A549 (cell line): ENCODE data around the gene FAAH2. TPM values are rescaled to one million over a fixed set of nuclear protein-coding genes. Genes with fewer than 3 reads are reported as not detected.

Experiments
- ATAC-seq, 2 experiments: fragments of 200-7000 bp in 1 of 2; fragments of >200 bp in 1 of 2; cut with Nextera tagmentation in 1 of 2; cut with Tn5 transposase in 1 of 2; 3 replicates each; pipeline versions ENCODE4 v1.8.0 to v1.9.1; 2018 to 2020; ENCODE audit warnings: mild to moderate bottlenecking in 1 of 2, moderate library complexity in 1 of 2
- CTCF ChIA-PET: fragments of 300-600 bp; sonication (Branson Sonifier 250); formaldehyde crosslinking; extraction: SDS; loops from one replicate; lab custom pipeline; 2021; ENCODE audit warnings: antibody characterized with exemption, inconsistent platforms; lab: Yijun Ruan, JAX
- POLR2A ChIA-PET: fragments of 350-600 bp; formaldehyde crosslinking; extraction: SDS; loops from one replicate; lab custom pipeline; 2021; ENCODE audit warnings: antibody characterized with exemption, inconsistent platforms; lab: Yijun Ruan, JAX
- DNase-seq, 2 experiments: peaks; one replicate each; pipeline versions ENCODE4 v3.0.0 to v3.0.0-alpha.2; 2011 to 2016; ENCODE audit warnings: low read depth in 1 of 2, low spot score in 1 of 2
- FAIRE-seq: peaks from 2 replicates; lab custom pipeline; 2011; peaks lifted over from hg19 to GRCh38; lab: Jason Lieb, UNC
- H3K27ac ChIP-seq, 2 experiments: fragments of >200 bp; sonication (Bioruptor Twin); formaldehyde crosslinking; 3 replicates each; pipeline ENCODE4 v1.5.1; 2016 to 2017
- H3K4me1 ChIP-seq: fragments of >200 bp; sonication (Bioruptor Twin); formaldehyde crosslinking; 3 replicates; pipeline ENCODE4 v1.6.1; 2016
- H3K4me2 ChIP-seq: fragments of >200 bp; sonication (Bioruptor Twin); formaldehyde crosslinking; 3 replicates; pipeline ENCODE4 v1.6.1; 2016
- H3K4me3 ChIP-seq: fragments of >200 bp; sonication (Bioruptor Twin); formaldehyde crosslinking; 3 replicates; pipeline ENCODE4 v1.5.1; 2016
- H3K9me3 ChIP-seq: fragments of >200 bp; sonication (Bioruptor Twin); formaldehyde crosslinking; 3 replicates; pipeline ENCODE4 v1.6.1; 2016
- CBX2 ChIP-seq: fragments of 200-600 bp; sonication (generic); IDR thresholded peaks from 2 replicates; pipeline ENCODE4 v1.6.1; 2016; ENCODE audit warnings: low read depth, mild to moderate bottlenecking, borderline replicate concordance
- CEBPB ChIP-seq, 2 experiments: fragments of >200 bp in 1 of 2; sonication (Bioruptor Twin) in 1 of 2; formaldehyde crosslinking in 1 of 2; IDR thresholded peaks; 2 replicates each; pipeline ENCODE4 v1.6.1; 2012 to 2016
- CHD4 ChIP-seq: fragments of 200-600 bp; sonication (generic); IDR thresholded peaks from 2 replicates; pipeline ENCODE4 v1.6.1; 2016; ENCODE audit warnings: antibody characterized with exemption, mild to moderate bottlenecking, borderline replicate concordance
- EHMT2 ChIP-seq: fragments of 200-600 bp; sonication (generic); IDR thresholded peaks from 2 replicates; pipeline ENCODE4 v1.6.1; 2016; ENCODE audit warnings: antibody characterized with exemption, low read depth, mild to moderate bottlenecking, moderate library complexity
- FOSB ChIP-seq: fragments of 250-450 bp; sonication (Bioruptor Pico); IDR thresholded peaks from 2 replicates; pipeline ENCODE4 v1.5.0; 2020; ENCODE audit warnings: mild to moderate bottlenecking, moderate library complexity
- GATA3 ChIP-seq: IDR thresholded peaks from 2 replicates; pipeline ENCODE4 v1.6.1; 2012; ENCODE audit warnings: borderline replicate concordance
- JUNB ChIP-seq: fragments of >200 bp; sonication (Bioruptor Twin); formaldehyde crosslinking; IDR thresholded peaks from 2 replicates; pipeline ENCODE4 v1.6.1; 2016
- KDM1A ChIP-seq: fragments of 200-600 bp; sonication (generic); IDR thresholded peaks from 2 replicates; pipeline ENCODE4 v1.6.1; 2016; ENCODE audit warnings: low read depth, mild to moderate bottlenecking
- KDM5A ChIP-seq: fragments of 200-600 bp; sonication (generic); IDR thresholded peaks from 2 replicates; pipeline ENCODE4 v1.6.1; 2016; ENCODE audit warnings: antibody characterized with exemption, mild to moderate bottlenecking
- NFE2L2 ChIP-seq: fragments of 150-350 bp; conservative IDR thresholded peaks from 2 replicates; pipeline ENCODE4 v1.6.1; 2014; ENCODE audit warnings: low read length
- POLR2AphosphoS2 ChIP-seq: conservative IDR thresholded peaks from 2 replicates; pipeline ENCODE4 v1.6.1; 2012; ENCODE audit warnings: low read length, improper control_type of control experiment, inconsistent platforms
- RFX5 ChIP-seq: fragments of 450-650 bp; IDR thresholded peaks from 2 replicates; pipeline ENCODE4 v1.7.1; 2014; ENCODE audit warnings: antibody characterized with exemption, mild to moderate bottlenecking, moderate library complexity
- SREBF2 ChIP-seq: fragments of 450-650 bp; IDR thresholded peaks from 2 replicates; pipeline ENCODE4 v1.6.1; 2014; ENCODE audit warnings: mild to moderate bottlenecking, moderate library complexity
- TFCP2L1 ChIP-seq: fragments of 250-450 bp; sonication (Bioruptor Pico); IDR thresholded peaks from 2 replicates; pipeline ENCODE4 v1.5.0; 2021; ENCODE audit warnings: mild to moderate bottlenecking
- ZFP36 ChIP-seq: fragments of 450-650 bp; IDR thresholded peaks from 2 replicates; pipeline ENCODE4 v1.6.1; 2014; ENCODE audit warnings: borderline replicate concordance; ENCODE audit not compliant: partially characterized antibody
- ZNF302 ChIP-seq: fragments of 250-450 bp; sonication (Bioruptor Pico); IDR thresholded peaks from 2 replicates; pipeline ENCODE4 v1.9.0; 2021; ENCODE audit warnings: inconsistent platforms, mild to moderate bottlenecking, moderate library complexity
- WGBS: methylation state at CpG from one replicate; pipeline ENCODE4 v1.1.6; 2017; ENCODE audit errors: missing lambda C conversion rate; 5-methylcytosine and 5-hydroxymethylcytosine counted together
- polyA plus RNA-seq, 4 experiments: library from polyadenylated mRNA; depleted of rRNA in 3 of 4; stranded (reverse); fragments of >200 nt; fragmentation: RNase III in 1 of 4; extraction: RNeasy Plus Mini Kit Qiagen cat#74134 plus additional on column Dnase treatment in 1 of 4; gene quantifications; 2 replicates in 3 of 4; 3 replicates in 1 of 4; pipeline ENCODE4 v1.2.3, GENCODE V29; 2011 to 2017
- TF ChIP-seq, protein P1 (sequence below): fragments of 250-450 bp; sonication (Bioruptor Pico); IDR thresholded peaks from 2 replicates; pipeline ENCODE4 v1.5.0; 2020; ENCODE audit warnings: low read depth, mild to moderate bottlenecking, moderate library complexity
- TF ChIP-seq, protein P2 (sequence below): fragments of >200 bp; sonication (Bioruptor Twin); formaldehyde crosslinking; IDR thresholded peaks from 3 replicates; pipeline ENCODE4 v1.6.1; 2016
- TF ChIP-seq, protein P3 (sequence below): IDR thresholded peaks from 2 replicates; pipeline ENCODE4 v1.6.1; 2012; ENCODE audit warnings: low read depth, borderline replicate concordance
- TF ChIP-seq, protein P4 (sequence below): fragments of 200-600 bp; sonication (generic); IDR thresholded peaks from 2 replicates; pipeline ENCODE4 v1.6.1; 2016; ENCODE audit warnings: antibody characterized with exemption, mild to moderate bottlenecking, moderate library complexity
- TF ChIP-seq, protein P5 (sequence below): IDR thresholded peaks from 2 replicates; pipeline ENCODE4 v1.6.1; 2012

The FAAH2 gene
- polyA plus RNA-seq, 2 of the 4 experiments (the other 2 are of a cell fraction), result 0.09 to 0.52 TPM

DNA sequence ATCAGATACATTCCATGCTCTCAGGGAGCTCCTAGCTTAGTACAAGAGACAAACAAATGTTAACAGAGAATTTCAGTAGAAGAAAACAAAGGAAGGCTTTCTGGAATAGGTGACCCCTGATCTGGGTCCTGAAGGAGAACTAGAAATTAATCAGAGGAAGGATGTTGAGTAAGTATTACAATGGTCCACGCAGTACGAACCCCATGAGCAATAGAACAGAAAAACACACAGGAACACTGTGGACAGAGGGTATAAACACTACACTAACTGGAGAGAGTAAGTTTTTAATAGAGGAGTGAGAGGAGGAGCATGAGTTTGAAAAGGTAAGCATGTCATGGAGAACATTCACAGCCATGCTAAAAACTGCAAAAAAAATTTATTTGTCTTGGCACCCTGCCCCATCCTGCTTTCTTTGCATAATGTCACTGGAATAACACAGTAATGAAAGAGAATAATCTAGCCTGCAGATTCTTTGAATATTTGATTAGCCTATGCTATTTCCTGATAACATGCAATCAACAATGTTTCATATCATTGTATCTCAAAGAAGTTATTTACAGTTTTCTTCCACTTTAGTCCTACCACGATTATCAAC lies 165.0 kb downstream of the FAAH2 start:
- ATAC-seq, result no peak
- H3K4me2 ChIP-seq, result no peak overlapping the region
- no peaks in the 10 kb centered on the region for H3K9me3 ChIP-seq
- ChIA-PET CTCF (no interaction called here), POLR2A (no interaction called here)
- H3K4me1 ChIP-seq, result no peaks in the 10 kb centered on the region
- no peak for TF ChIP-seq POLR2AphosphoS2
- TF ChIP-seq, protein P1, sequence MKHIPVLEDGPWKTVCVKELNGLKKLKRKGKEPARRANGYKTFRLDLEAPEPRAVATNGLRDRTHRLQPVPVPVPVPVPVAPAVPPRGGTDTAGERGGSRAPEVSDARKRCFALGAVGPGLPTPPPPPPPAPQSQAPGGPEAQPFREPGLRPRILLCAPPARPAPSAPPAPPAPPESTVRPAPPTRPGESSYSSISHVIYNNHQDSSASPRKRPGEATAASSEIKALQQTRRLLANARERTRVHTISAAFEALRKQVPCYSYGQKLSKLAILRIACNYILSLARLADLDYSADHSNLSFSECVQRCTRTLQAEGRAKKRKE (CRISPR knock-in tag), result no peak
- 0% methylated on average over 3 of the region's 3 CpGs for WGBS
- H3K4me3 ChIP-seq, result no peak overlapping the region
- FAIRE-seq, result no peak
- H3K27ac ChIP-seq, result no peak overlapping the region
- no peak for DNase-seq

DNA sequence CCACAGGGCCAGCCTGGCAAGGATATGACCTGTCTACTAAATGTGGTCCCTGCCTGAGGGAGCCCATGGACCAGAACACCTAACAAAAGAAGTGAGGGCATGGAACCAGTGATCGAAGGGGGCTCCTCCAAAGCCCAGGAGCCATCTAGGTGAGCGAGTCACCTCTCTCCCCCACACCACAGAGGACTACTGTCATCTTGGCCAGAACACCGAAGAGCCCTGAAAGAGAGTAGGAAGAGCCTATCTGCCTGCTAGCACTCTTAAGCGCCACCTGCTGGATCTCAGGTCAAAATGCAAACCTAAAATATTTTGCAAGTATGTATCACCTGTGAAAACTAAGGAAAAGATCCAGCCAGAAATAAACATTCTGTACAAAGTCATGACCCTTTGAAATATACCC lies 167.4 kb downstream of the FAAH2 start:
- no peak overlapping the region for H3K4me3 ChIP-seq
- 5% methylated on average over 4 of the region's 4 CpGs for WGBS
- H3K4me1 ChIP-seq, result no peaks in the 10 kb centered on the region
- ChIA-PET CTCF (no interaction called here), POLR2A (no interaction called here)
- FAIRE-seq (peak; percentile 84), ATAC-seq (no peak), DNase-seq (peak in 1 of 2 experiments; percentile 37)
- no peaks in the 10 kb centered on the region for H3K9me3 ChIP-seq
- no peak overlapping the region for H3K4me2 ChIP-seq
- H3K27ac ChIP-seq, result no peak overlapping the region
- TF ChIP-seq, protein P2, sequence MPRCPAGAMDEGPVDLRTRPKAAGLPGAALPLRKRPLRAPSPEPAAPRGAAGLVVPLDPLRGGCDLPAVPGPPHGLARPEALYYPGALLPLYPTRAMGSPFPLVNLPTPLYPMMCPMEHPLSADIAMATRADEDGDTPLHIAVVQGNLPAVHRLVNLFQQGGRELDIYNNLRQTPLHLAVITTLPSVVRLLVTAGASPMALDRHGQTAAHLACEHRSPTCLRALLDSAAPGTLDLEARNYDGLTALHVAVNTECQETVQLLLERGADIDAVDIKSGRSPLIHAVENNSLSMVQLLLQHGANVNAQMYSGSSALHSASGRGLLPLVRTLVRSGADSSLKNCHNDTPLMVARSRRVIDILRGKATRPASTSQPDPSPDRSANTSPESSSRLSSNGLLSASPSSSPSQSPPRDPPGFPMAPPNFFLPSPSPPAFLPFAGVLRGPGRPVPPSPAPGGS, result no peak
- TF ChIP-seq, protein P3, sequence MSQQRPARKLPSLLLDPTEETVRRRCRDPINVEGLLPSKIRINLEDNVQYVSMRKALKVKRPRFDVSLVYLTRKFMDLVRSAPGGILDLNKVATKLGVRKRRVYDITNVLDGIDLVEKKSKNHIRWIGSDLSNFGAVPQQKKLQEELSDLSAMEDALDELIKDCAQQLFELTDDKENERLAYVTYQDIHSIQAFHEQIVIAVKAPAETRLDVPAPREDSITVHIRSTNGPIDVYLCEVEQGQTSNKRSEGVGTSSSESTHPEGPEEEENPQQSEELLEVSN, result no peak
- TF ChIP-seq FOSB (CRISPR knock-in tag), result no peak
- TF ChIP-seq TFCP2L1, result no peak
- no peak for TF ChIP-seq CEBPB (IDR thresholded peaks at IDR 0.05)
- no peak for TF ChIP-seq JUNB

DNA sequence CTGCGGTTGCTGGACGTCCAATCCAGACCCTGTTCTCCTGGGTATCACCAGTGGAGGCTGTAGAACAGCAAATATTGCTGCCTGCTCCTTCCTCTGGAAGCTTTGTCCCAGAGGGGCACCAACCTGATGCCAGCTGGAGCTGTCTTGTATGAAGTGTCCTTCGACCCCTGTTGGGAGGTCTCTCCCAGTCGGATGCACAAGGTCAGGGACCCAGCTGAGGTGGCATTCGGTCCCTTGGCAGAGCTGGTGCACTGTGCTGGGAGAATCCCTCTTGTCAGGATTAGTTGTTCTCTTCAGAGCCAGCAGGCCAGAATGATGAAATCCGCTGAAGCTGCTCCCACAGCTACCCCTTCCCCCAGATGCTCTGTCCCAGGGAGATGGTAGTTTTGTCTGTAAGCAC lies 195.0 kb downstream of the FAAH2 start:
- H3K4me2 ChIP-seq, result no peak overlapping the region
- H3K4me1 ChIP-seq, result no peaks in the 10 kb centered on the region
- ChIA-PET CTCF (no interaction called here), POLR2A (no interaction called here)
- ATAC-seq (no peak), FAIRE-seq (no peak), DNase-seq (no peak)
- WGBS, result 29% methylated on average over 3 of the region's 6 CpGs
- H3K4me3 ChIP-seq, result no peak overlapping the region
- no peak for TF ChIP-seq KDM1A
- TF ChIP-seq, protein P4, sequence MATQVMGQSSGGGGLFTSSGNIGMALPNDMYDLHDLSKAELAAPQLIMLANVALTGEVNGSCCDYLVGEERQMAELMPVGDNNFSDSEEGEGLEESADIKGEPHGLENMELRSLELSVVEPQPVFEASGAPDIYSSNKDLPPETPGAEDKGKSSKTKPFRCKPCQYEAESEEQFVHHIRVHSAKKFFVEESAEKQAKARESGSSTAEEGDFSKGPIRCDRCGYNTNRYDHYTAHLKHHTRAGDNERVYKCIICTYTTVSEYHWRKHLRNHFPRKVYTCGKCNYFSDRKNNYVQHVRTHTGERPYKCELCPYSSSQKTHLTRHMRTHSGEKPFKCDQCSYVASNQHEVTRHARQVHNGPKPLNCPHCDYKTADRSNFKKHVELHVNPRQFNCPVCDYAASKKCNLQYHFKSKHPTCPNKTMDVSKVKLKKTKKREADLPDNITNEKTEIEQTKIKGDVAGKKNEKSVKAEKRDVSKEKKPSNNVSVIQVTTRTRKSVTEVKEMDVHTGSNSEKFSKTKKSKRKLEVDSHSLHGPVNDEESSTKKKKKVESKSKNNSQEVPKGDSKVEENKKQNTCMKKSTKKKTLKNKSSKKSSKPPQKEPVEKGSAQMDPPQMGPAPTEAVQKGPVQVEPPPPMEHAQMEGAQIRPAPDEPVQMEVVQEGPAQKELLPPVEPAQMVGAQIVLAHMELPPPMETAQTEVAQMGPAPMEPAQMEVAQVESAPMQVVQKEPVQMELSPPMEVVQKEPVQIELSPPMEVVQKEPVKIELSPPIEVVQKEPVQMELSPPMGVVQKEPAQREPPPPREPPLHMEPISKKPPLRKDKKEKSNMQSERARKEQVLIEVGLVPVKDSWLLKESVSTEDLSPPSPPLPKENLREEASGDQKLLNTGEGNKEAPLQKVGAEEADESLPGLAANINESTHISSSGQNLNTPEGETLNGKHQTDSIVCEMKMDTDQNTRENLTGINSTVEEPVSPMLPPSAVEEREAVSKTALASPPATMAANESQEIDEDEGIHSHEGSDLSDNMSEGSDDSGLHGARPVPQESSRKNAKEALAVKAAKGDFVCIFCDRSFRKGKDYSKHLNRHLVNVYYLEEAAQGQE, result no peak
- TF ChIP-seq KDM5A, result no peak
- TF ChIP-seq SREBF2, result no peak
- no peak for TF ChIP-seq ZNF302 (CRISPR knock-in tag)
- no peak for TF ChIP-seq ZFP36
- TF ChIP-seq EHMT2, result no peak
- TF ChIP-seq CBX2, result no peak
- TF ChIP-seq, protein P3, result no peak
- TF ChIP-seq NFE2L2, result no peak
- TF ChIP-seq, protein P5, sequence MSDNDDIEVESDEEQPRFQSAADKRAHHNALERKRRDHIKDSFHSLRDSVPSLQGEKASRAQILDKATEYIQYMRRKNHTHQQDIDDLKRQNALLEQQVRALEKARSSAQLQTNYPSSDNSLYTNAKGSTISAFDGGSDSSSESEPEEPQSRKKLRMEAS, result no peak
- no peak for TF ChIP-seq RFX5
- no peak for TF ChIP-seq CHD4
- TF ChIP-seq, protein P2, result no peak
- TF ChIP-seq GATA3, result no peak
- H3K9me3 ChIP-seq, result no peaks in the 10 kb centered on the region
- no peak overlapping the region for H3K27ac ChIP-seq
